GM12878 (cell line): ENCODE results near the gene NUP205. TPM values are rescaled to one million over a fixed set of nuclear protein-coding genes. Genes with fewer than 3 reads are reported as not detected.

ENCODE experiments used
- BRCA1 ChIP-seq: IDR thresholded peaks from 2 replicates; pipeline ENCODE4 v1.6.1; 2011; ENCODE audit warnings: low read depth, low read length, improper control_type of control experiment
- CHD1 ChIP-seq: IDR thresholded peaks from 2 replicates; pipeline ENCODE4 v1.6.1; 2012; ENCODE audit warnings: low read depth, low read length, improper control_type of control experiment
- EZH2 ChIP-seq: IDR thresholded peaks from 2 replicates; pipeline ENCODE4 v1.6.1; 2012; ENCODE audit warnings: low read depth, mild to moderate bottlenecking, control low read depth, inconsistent platforms, low read length, borderline replicate concordance; ENCODE audit not compliant: control insufficient read depth
- MXI1 ChIP-seq: fragments of 150-350 bp; IDR thresholded peaks from 2 replicates; pipeline ENCODE4 v1.6.1; 2011; ENCODE audit warnings: low read depth, mild to moderate bottlenecking, inconsistent platforms, low read length, improper control_type of control experiment
- NBN ChIP-seq: fragments of 450-650 bp; IDR thresholded peaks from 2 replicates; pipeline ENCODE4 v1.6.1; 2016
- POLR2A ChIP-seq: IDR thresholded peaks from 2 replicates; pipeline ENCODE4 v1.6.1; 2011; ENCODE audit warnings: low read depth, mild to moderate bottlenecking, low read length
- POU2F2 ChIP-seq: IDR thresholded peaks from 3 replicates; pipeline ENCODE4 v1.6.1; 2011; ENCODE audit warnings: low read depth, mild to moderate bottlenecking, low read length, borderline replicate concordance
- RELA ChIP-seq: fragments of 450-650 bp; IDR thresholded peaks from 2 replicates; pipeline ENCODE4 v1.8.0; 2014; ENCODE audit warnings: borderline replicate concordance; ENCODE audit not compliant: partially characterized antibody
- RUNX3 ChIP-seq: IDR thresholded peaks from 2 replicates; pipeline ENCODE4 v1.6.1; 2012; ENCODE audit warnings: low read length, inconsistent platforms
- SUZ12 ChIP-seq: fragments of 200-600 bp; sonication (generic); IDR thresholded peaks from one replicate; pipeline ENCODE4 v1.6.1; 2018; ENCODE audit warnings: antibody characterized with exemption, mild to moderate bottlenecking; ENCODE audit not compliant: unreplicated experiment
- ZBED1 ChIP-seq: IDR thresholded peaks from 2 replicates; pipeline ENCODE4 v1.6.1; 2016; ENCODE audit warnings: borderline replicate concordance
- ZNF24 ChIP-seq: fragments of 450-650 bp; IDR thresholded peaks from 2 replicates; pipeline ENCODE4 v1.6.1; 2017; ENCODE audit warnings: antibody characterized with exemption, mild to moderate bottlenecking
- ZNF274 ChIP-seq: IDR thresholded peaks from one replicate; pipeline ENCODE4 v1.8.0; 2011; ENCODE audit not compliant: insufficient read length, insufficient read depth
- ZNF622 ChIP-seq: fragments of 450-650 bp; IDR thresholded peaks from 2 replicates; pipeline ENCODE4 v1.6.1; 2017; ENCODE audit warnings: mild to moderate bottlenecking, inconsistent platforms
- polyA plus RNA-seq, 11 experiments: library from polyadenylated mRNA; depleted of rRNA in 4 of 11; unstranded in 6 of 11; stranded (reverse) in 5 of 11; fragments of >200 nt; fragmentation: Nextera tagmentation in 4 of 11; fragmentation: Illumina TruSeq in 1 of 11; extraction: Ambion mirVana in 4 of 11; extraction: Trizol in 1 of 11; gene quantifications; 1 replicate in 1 of 11; 2 replicates in 10 of 11; pipeline versions ENCODE4 v1.2.1 to v1.2.3, GENCODE V29; 2011 to 2016; ENCODE audit warnings: inconsistent platforms in 2 of 11, missing spikeins in 2 of 11, low read depth in 1 of 11
- total RNA-seq, 4 experiments: library from RNA; depleted of rRNA in 3 of 4; stranded (reverse); fragments of >200 nt in 3 of 4; fragmentation: Illumina TruSeq in 1 of 4; extraction: Trizol in 1 of 4; gene quantifications; 2 replicates each; pipeline versions ENCODE4 v1.2.1 to v1.2.3, GENCODE V29; 2013 to 2021
- TF ChIP-seq, protein P1 (sequence below): IDR thresholded peaks from 2 replicates; pipeline ENCODE4 v1.6.1; 2011; ENCODE audit warnings: low read depth, low read length, improper control_type of control experiment, borderline replicate concordance
- TF ChIP-seq, protein P2 (sequence below): fragments of 450-650 bp; IDR thresholded peaks from 2 replicates; pipeline ENCODE4 v1.6.1; 2017; ENCODE audit warnings: borderline replicate concordance
- TF ChIP-seq, protein P3 (sequence below): IDR thresholded peaks from 2 replicates; pipeline ENCODE4 v1.6.1; 2011; ENCODE audit warnings: borderline replicate concordance, low read depth, mild to moderate bottlenecking, moderate library complexity, mixed read lengths, low read length; ENCODE audit not compliant: insufficient read depth; ENCODE audit errors: extremely low read length
- TF ChIP-seq, protein P4 (sequence below): IDR thresholded peaks from 2 replicates; pipeline ENCODE4 v1.6.1; 2012; ENCODE audit warnings: low read depth, low read length, improper control_type of control experiment
- TF ChIP-seq, protein P5 (sequence below): fragments of 450-650 bp; IDR thresholded peaks from 2 replicates; pipeline ENCODE4 v1.6.1; 2018; ENCODE audit warnings: mild to moderate bottlenecking, low read depth, moderate library complexity; ENCODE audit not compliant: partially characterized antibody

The NUP205 gene
- total and polyA plus RNA-seq, 10 of the 15 experiments (the other 5 are each of a cell fraction or from before 2014, with no cell fraction given): 41.4 to 110 (median 85.9) TPM

DNA sequence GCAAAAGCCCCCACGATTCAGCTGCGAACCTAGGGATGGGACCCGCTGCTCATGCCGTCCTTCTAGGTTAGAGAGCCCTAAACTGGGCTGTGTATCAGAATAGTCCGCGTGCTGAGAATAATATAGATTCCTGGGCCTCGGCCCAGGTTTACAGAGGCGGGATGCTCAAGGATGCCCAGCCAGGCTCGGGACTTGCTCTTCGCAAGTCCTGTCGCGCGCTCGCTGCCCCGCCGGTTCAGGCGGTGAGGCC is 104.3 kb downstream of the NUP205 start (continued):
- TF ChIP-seq EZH2: no peak
- TF ChIP-seq, protein P1, sequence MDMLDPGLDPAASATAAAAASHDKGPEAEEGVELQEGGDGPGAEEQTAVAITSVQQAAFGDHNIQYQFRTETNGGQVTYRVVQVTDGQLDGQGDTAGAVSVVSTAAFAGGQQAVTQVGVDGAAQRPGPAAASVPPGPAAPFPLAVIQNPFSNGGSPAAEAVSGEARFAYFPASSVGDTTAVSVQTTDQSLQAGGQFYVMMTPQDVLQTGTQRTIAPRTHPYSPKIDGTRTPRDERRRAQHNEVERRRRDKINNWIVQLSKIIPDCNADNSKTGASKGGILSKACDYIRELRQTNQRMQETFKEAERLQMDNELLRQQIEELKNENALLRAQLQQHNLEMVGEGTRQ: no peak
- peak; percentile 65; the same call in 1 of the 2 replicates for TF ChIP-seq NBN
- TF ChIP-seq BRCA1: no peak
- TF ChIP-seq, protein P2, sequence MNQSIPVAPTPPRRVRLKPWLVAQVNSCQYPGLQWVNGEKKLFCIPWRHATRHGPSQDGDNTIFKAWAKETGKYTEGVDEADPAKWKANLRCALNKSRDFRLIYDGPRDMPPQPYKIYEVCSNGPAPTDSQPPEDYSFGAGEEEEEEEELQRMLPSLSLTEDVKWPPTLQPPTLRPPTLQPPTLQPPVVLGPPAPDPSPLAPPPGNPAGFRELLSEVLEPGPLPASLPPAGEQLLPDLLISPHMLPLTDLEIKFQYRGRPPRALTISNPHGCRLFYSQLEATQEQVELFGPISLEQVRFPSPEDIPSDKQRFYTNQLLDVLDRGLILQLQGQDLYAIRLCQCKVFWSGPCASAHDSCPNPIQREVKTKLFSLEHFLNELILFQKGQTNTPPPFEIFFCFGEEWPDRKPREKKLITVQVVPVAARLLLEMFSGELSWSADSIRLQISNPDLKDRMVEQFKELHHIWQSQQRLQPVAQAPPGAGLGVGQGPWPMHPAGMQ: no peak
- TF ChIP-seq, protein P3, sequence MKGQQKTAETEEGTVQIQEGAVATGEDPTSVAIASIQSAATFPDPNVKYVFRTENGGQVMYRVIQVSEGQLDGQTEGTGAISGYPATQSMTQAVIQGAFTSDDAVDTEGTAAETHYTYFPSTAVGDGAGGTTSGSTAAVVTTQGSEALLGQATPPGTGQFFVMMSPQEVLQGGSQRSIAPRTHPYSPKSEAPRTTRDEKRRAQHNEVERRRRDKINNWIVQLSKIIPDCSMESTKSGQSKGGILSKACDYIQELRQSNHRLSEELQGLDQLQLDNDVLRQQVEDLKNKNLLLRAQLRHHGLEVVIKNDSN: no peak
- peak; percentile 57; the same call in 1 of the 3 replicates for TF ChIP-seq POU2F2
- TF ChIP-seq RUNX3: no peak
- no peak for TF ChIP-seq RELA
- TF ChIP-seq ZNF24: no peak
- TF ChIP-seq, protein P4, sequence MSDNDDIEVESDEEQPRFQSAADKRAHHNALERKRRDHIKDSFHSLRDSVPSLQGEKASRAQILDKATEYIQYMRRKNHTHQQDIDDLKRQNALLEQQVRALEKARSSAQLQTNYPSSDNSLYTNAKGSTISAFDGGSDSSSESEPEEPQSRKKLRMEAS: no peak
- no peak for TF ChIP-seq POLR2A
- TF ChIP-seq CHD1: no peak
- no peak for TF ChIP-seq ZBED1
- no peak for TF ChIP-seq MXI1
- no peak for TF ChIP-seq ZNF622
- TF ChIP-seq SUZ12: no peak
- no peak for TF ChIP-seq ZNF274
- TF ChIP-seq, protein P5, sequence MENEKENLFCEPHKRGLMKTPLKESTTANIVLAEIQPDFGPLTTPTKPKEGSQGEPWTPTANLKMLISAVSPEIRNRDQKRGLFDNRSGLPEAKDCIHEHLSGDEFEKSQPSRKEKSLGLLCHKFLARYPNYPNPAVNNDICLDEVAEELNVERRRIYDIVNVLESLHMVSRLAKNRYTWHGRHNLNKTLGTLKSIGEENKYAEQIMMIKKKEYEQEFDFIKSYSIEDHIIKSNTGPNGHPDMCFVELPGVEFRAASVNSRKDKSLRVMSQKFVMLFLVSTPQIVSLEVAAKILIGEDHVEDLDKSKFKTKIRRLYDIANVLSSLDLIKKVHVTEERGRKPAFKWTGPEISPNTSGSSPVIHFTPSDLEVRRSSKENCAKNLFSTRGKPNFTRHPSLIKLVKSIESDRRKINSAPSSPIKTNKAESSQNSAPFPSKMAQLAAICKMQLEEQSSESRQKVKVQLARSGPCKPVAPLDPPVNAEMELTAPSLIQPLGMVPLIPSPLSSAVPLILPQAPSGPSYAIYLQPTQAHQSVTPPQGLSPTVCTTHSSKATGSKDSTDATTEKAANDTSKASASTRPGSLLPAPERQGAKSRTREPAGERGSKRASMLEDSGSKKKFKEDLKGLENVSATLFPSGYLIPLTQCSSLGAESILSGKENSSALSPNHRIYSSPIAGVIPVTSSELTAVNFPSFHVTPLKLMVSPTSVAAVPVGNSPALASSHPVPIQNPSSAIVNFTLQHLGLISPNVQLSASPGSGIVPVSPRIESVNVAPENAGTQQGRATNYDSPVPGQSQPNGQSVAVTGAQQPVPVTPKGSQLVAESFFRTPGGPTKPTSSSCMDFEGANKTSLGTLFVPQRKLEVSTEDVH: peak; percentile 61
